GM23338 (cell line): ENCODE data around the gene RAMAC. TPM values are rescaled to one million over a fixed set of nuclear protein-coding genes. Genes with fewer than 3 reads are reported as not detected.

ENCODE experiments used
- ATAC-seq: fragments of 200-7000 bp; cut with Tn5 transposase; 3 replicates; pipeline ENCODE4 v1.9.1; 2020
- DNase-seq: peaks from one replicate; pipeline ENCODE4 v3.0.0-alpha.2; 2015; ENCODE audit warnings: low spot score
- H2AFZ ChIP-seq: fragments of 200-600 bp; sonication (generic); 2 replicates; pipeline ENCODE4 v1.8.0; 2016; ENCODE audit warnings: antibody characterized with exemption, mild to moderate bottlenecking, moderate library complexity
- H3F3A ChIP-seq: fragments of 200-600 bp; sonication (generic); replicated peaks from 2 replicates; pipeline ENCODE4 v1.8.0; 2017; ENCODE audit warnings: antibody characterized with exemption, mixed run types, low read depth
- H3K27ac ChIP-seq: fragments of 200-600 bp; sonication (generic); 2 replicates; pipeline ENCODE4 v1.6.1; 2016; ENCODE audit warnings: low read depth
- H3K27me3 ChIP-seq: fragments of 200-600 bp; sonication (generic); 2 replicates; pipeline ENCODE4 v1.8.0; 2016; ENCODE audit warnings: mild to moderate bottlenecking, mixed run types, moderate library complexity; ENCODE audit not compliant: insufficient read depth
- H3K36me3 ChIP-seq: fragments of 200-600 bp; sonication (generic); 2 replicates; pipeline ENCODE4 v1.8.0; 2016; ENCODE audit warnings: mild to moderate bottlenecking; ENCODE audit not compliant: insufficient read depth
- H3K4me1 ChIP-seq: fragments of 200-600 bp; sonication (generic); 2 replicates; pipeline ENCODE4 v1.8.0; 2016; ENCODE audit warnings: mild to moderate bottlenecking, moderate library complexity; ENCODE audit not compliant: insufficient read depth
- H3K4me2 ChIP-seq: fragments of 200-600 bp; sonication (generic); 2 replicates; pipeline ENCODE4 v1.7.1; 2017; ENCODE audit warnings: mixed run types
- H3K4me3 ChIP-seq: fragments of 200-600 bp; sonication (generic); 2 replicates; pipeline ENCODE4 v1.6.1; 2016; ENCODE audit warnings: mixed run types
- H3K79me2 ChIP-seq: fragments of 200-600 bp; sonication (generic); replicated peaks from 2 replicates; pipeline ENCODE4 v1.8.0; 2017; ENCODE audit warnings: mild to moderate bottlenecking; ENCODE audit not compliant: insufficient read depth
- H3K9me2 ChIP-seq: fragments of 200-600 bp; sonication (generic); 2 replicates; pipeline ENCODE4 v1.8.0; 2017; ENCODE audit not compliant: insufficient read depth
- H4K20me1 ChIP-seq: fragments of 200-600 bp; sonication (generic); replicated peaks from 2 replicates; pipeline ENCODE4 v1.8.0; 2017; ENCODE audit warnings: mild to moderate bottlenecking; ENCODE audit not compliant: insufficient read depth
- H3K27ac Mint-ChIP-seq: 2 replicates; pipeline ENCODE4 v1.8.0; 2020; ENCODE audit warnings: inconsistent platforms, mild to moderate bottlenecking, moderate library complexity, mixed read lengths
- H3K27me3 Mint-ChIP-seq: 3 replicates; pipeline ENCODE4 v1.8.0; 2022; ENCODE audit warnings: low read depth, mild to moderate bottlenecking, moderate library complexity, mixed read lengths, inconsistent platforms; ENCODE audit not compliant: insufficient read depth, poor library complexity
- H3K36me3 Mint-ChIP-seq: 3 replicates; pipeline ENCODE4 v1.8.0; 2021; ENCODE audit warnings: low read depth, mild to moderate bottlenecking, inconsistent platforms, moderate library complexity, mixed read lengths
- H3K4me1 Mint-ChIP-seq: 3 replicates; pipeline ENCODE4 v1.8.0; 2020; ENCODE audit warnings: mild to moderate bottlenecking, inconsistent platforms, mixed read lengths
- H3K4me3 Mint-ChIP-seq: 3 replicates; pipeline ENCODE4 v1.8.0; 2021; ENCODE audit warnings: moderate library complexity, mild to moderate bottlenecking, inconsistent platforms, mixed read lengths
- H3K9me3 Mint-ChIP-seq: 3 replicates; pipeline ENCODE4 v1.8.0; 2020; ENCODE audit warnings: moderate library complexity, mild to moderate bottlenecking, inconsistent platforms, mixed read lengths
- CTCF ChIP-seq, 2 experiments: fragments of 200-600 bp in 1 of 2; sonication (generic) in 1 of 2; conservative IDR thresholded peaks; 2 replicates each; pipeline versions ENCODE4 v1.5.1 to v1.6.1; 2016 to 2017; ENCODE audit warnings: antibody characterized with exemption in 2 of 2, low read depth in 2 of 2, mild to moderate bottlenecking in 2 of 2, moderate library complexity in 1 of 2
- REST ChIP-seq: IDR thresholded peaks from one replicate; pipeline ENCODE4 v1.6.1; 2018; ENCODE audit warnings: antibody characterized with exemption; ENCODE audit not compliant: unreplicated experiment
- polyA plus RNA-seq: library from polyadenylated mRNA; unstranded; fragments of >200 nt; fragmentation: Nextera tagmentation; extraction: Ambion mirVana; gene quantifications from 2 replicates; pipeline ENCODE4 v1.2.1, GENCODE V29; 2016
- total RNA-seq: library from RNA; depleted of rRNA; stranded (reverse); fragments of >200 nt; shearing (Covaris generic); gene quantifications from 2 replicates; pipeline ENCODE4 v1.2.3, GENCODE V29; 2014

RAMAC gene
- total and polyA plus RNA-seq, 2 experiments from 2014 or later = 27.4 to 58.6 TPM

- H3K27ac ChIP-seq = peak overlapping the region; percentile 81; the same call in 1 of the 2 replicates
- H3K9me3 Mint-ChIP-seq = peaks cover 6% of the 10 kb centered on the region
These were observed 24.8 kb downstream of the RAMAC start for GRCh38 chr15:83010709-83011270.

More at GRCh38 chr15:83010709-83011270, 24.8 kb downstream of the RAMAC start:
- Histone ChIP-seq H3F3A (no peaks in the 10 kb centered on the region; the same call in 1 of the 2 replicates), H3K4me3 (peak overlapping the region; percentile 98), H3K27me3 (no peaks in the 10 kb centered on the region), H3K36me3 (peaks cover 24% of the 10 kb centered on the region), H3K79me2 (peaks cover 17% of the 10 kb centered on the region), H3K4me2 (peak overlapping the region; percentile 85), H2AFZ (peak overlapping the region; percentile 91), H4K20me1 (no peaks in the 10 kb centered on the region), H3K9me2 (peaks cover 8% of the 10 kb centered on the region; the same call in 1 of the 2 replicates), H3K4me1 (peaks cover 13% of the 10 kb centered on the region)
- Mint-ChIP-seq H3K4me1 (peaks cover 32% of the 10 kb centered on the region), H3K36me3 (peaks cover 45% of the 10 kb centered on the region), H3K27ac (peak overlapping the region; percentile 94), H3K4me3 (peak overlapping the region; percentile 97), H3K27me3 (peaks cover 22% of the 10 kb centered on the region)
- no peak for TF ChIP-seq REST
- peak; percentile 90 to 94 for TF ChIP-seq CTCF (conservative IDR thresholded peaks at IDR 0.05; ENCODE audit: low read depth in 2 of 2)
- ATAC-seq = peak; percentile 71
- DNase-seq = peak; percentile 81
